Loucy (cell line): Measurements from ENCODE around the gene CCDC91.

ENCODE experiments used
- CTCF ChIP-seq: fragments of 200-600 bp; sonication (generic); conservative IDR thresholded peaks from 2 replicates; pipeline ENCODE4 v1.5.1; 2014; ENCODE audit warnings: mild to moderate bottlenecking, antibody characterized with exemption, low read length
- EZH2phosphoT487 ChIP-seq: fragments of 200-600 bp; IDR thresholded peaks from 2 replicates; pipeline ENCODE4 v1.6.1; 2018; ENCODE audit warnings: antibody characterized with exemption, mild to moderate bottlenecking, moderate library complexity, borderline replicate concordance

GRCh38 chr12:28158353-28158752 is 31.9 kb upstream of the CCDC91 start:
- no peak for TF ChIP-seq CTCF
- TF ChIP-seq EZH2phosphoT487: no peak
